GM23338 (cell line): ENCODE measurements around the gene FAM117A. TPM values are rescaled to one million over a fixed set of nuclear protein-coding genes. Genes with fewer than 3 reads are reported as not detected.

Source experiments
- ATAC-seq: fragments of 200-7000 bp; cut with Tn5 transposase; 3 replicates; pipeline ENCODE4 v1.9.1; 2020
- DNase-seq: peaks from one replicate; pipeline ENCODE4 v3.0.0-alpha.2; 2015; ENCODE audit warnings: low spot score
- H2AFZ ChIP-seq: fragments of 200-600 bp; sonication (generic); 2 replicates; pipeline ENCODE4 v1.8.0; 2016; ENCODE audit warnings: antibody characterized with exemption, mild to moderate bottlenecking, moderate library complexity
- H3F3A ChIP-seq: fragments of 200-600 bp; sonication (generic); replicated peaks from 2 replicates; pipeline ENCODE4 v1.8.0; 2017; ENCODE audit warnings: antibody characterized with exemption, mixed run types, low read depth
- H3K27ac ChIP-seq: fragments of 200-600 bp; sonication (generic); 2 replicates; pipeline ENCODE4 v1.6.1; 2016; ENCODE audit warnings: low read depth
- H3K27me3 ChIP-seq: fragments of 200-600 bp; sonication (generic); 2 replicates; pipeline ENCODE4 v1.8.0; 2016; ENCODE audit warnings: mild to moderate bottlenecking, mixed run types, moderate library complexity; ENCODE audit not compliant: insufficient read depth
- H3K36me3 ChIP-seq: fragments of 200-600 bp; sonication (generic); 2 replicates; pipeline ENCODE4 v1.8.0; 2016; ENCODE audit warnings: mild to moderate bottlenecking; ENCODE audit not compliant: insufficient read depth
- H3K4me1 ChIP-seq: fragments of 200-600 bp; sonication (generic); 2 replicates; pipeline ENCODE4 v1.8.0; 2016; ENCODE audit warnings: mild to moderate bottlenecking, moderate library complexity; ENCODE audit not compliant: insufficient read depth
- H3K4me2 ChIP-seq: fragments of 200-600 bp; sonication (generic); 2 replicates; pipeline ENCODE4 v1.7.1; 2017; ENCODE audit warnings: mixed run types
- H3K4me3 ChIP-seq: fragments of 200-600 bp; sonication (generic); 2 replicates; pipeline ENCODE4 v1.6.1; 2016; ENCODE audit warnings: mixed run types
- H3K79me2 ChIP-seq: fragments of 200-600 bp; sonication (generic); replicated peaks from 2 replicates; pipeline ENCODE4 v1.8.0; 2017; ENCODE audit warnings: mild to moderate bottlenecking; ENCODE audit not compliant: insufficient read depth
- H3K9me2 ChIP-seq: fragments of 200-600 bp; sonication (generic); 2 replicates; pipeline ENCODE4 v1.8.0; 2017; ENCODE audit not compliant: insufficient read depth
- H4K20me1 ChIP-seq: fragments of 200-600 bp; sonication (generic); replicated peaks from 2 replicates; pipeline ENCODE4 v1.8.0; 2017; ENCODE audit warnings: mild to moderate bottlenecking; ENCODE audit not compliant: insufficient read depth
- H3K27ac Mint-ChIP-seq: 2 replicates; pipeline ENCODE4 v1.8.0; 2020; ENCODE audit warnings: inconsistent platforms, mild to moderate bottlenecking, moderate library complexity, mixed read lengths
- H3K27me3 Mint-ChIP-seq: 3 replicates; pipeline ENCODE4 v1.8.0; 2022; ENCODE audit warnings: low read depth, mild to moderate bottlenecking, moderate library complexity, mixed read lengths, inconsistent platforms; ENCODE audit not compliant: insufficient read depth, poor library complexity
- H3K36me3 Mint-ChIP-seq: 3 replicates; pipeline ENCODE4 v1.8.0; 2021; ENCODE audit warnings: low read depth, mild to moderate bottlenecking, inconsistent platforms, moderate library complexity, mixed read lengths
- H3K4me1 Mint-ChIP-seq: 3 replicates; pipeline ENCODE4 v1.8.0; 2020; ENCODE audit warnings: mild to moderate bottlenecking, inconsistent platforms, mixed read lengths
- H3K4me3 Mint-ChIP-seq: 3 replicates; pipeline ENCODE4 v1.8.0; 2021; ENCODE audit warnings: moderate library complexity, mild to moderate bottlenecking, inconsistent platforms, mixed read lengths
- H3K9me3 Mint-ChIP-seq: 3 replicates; pipeline ENCODE4 v1.8.0; 2020; ENCODE audit warnings: moderate library complexity, mild to moderate bottlenecking, inconsistent platforms, mixed read lengths
- CREB1 ChIP-seq: fragments of 250-450 bp; sonication (Bioruptor Pico); IDR thresholded peaks from 2 replicates; pipeline ENCODE4 v1.5.0; 2020; ENCODE audit warnings: low read depth, mild to moderate bottlenecking, moderate library complexity
- EZH2 ChIP-seq: fragments of 200-600 bp; sonication (generic); IDR thresholded peaks from one replicate; pipeline ENCODE4 v1.8.0; 2017; ENCODE audit warnings: antibody characterized with exemption, mild to moderate bottlenecking, low read depth; ENCODE audit not compliant: unreplicated experiment
- EZH2phosphoT487 ChIP-seq: fragments of 200-600 bp; sonication (generic); IDR thresholded peaks from one replicate; pipeline ENCODE4 v1.8.1; 2018; ENCODE audit warnings: antibody characterized with exemption; ENCODE audit not compliant: unreplicated experiment
- JUNB ChIP-seq: IDR thresholded peaks from one replicate; pipeline ENCODE4 v1.6.1; 2016; ENCODE audit warnings: antibody characterized with exemption; ENCODE audit not compliant: unreplicated experiment
- NANOG ChIP-seq: IDR thresholded peaks from 2 replicates; pipeline ENCODE4 v1.6.1; 2016; ENCODE audit warnings: antibody characterized with exemption, borderline replicate concordance
- POLR2AphosphoS5 ChIP-seq: IDR thresholded peaks from 2 replicates; pipeline ENCODE4 v1.6.1; 2016; ENCODE audit warnings: antibody characterized with exemption, low read depth
- STAT1 ChIP-seq: IDR thresholded peaks from one replicate; pipeline ENCODE4 v1.6.1; 2016; ENCODE audit warnings: antibody characterized with exemption; ENCODE audit not compliant: unreplicated experiment
- ZNF114 ChIP-seq: fragments of 250-450 bp; sonication (Bioruptor Pico); IDR thresholded peaks from 2 replicates; pipeline ENCODE4 v1.5.0; 2020; ENCODE audit warnings: mild to moderate bottlenecking, moderate library complexity
- ZNF331 ChIP-seq: fragments of 250-450 bp; sonication (Bioruptor Pico); IDR thresholded peaks from 2 replicates; pipeline ENCODE4 v1.5.0; 2020; ENCODE audit warnings: low read depth, mild to moderate bottlenecking, moderate library complexity
- polyA plus RNA-seq: library from polyadenylated mRNA; unstranded; fragments of >200 nt; fragmentation: Nextera tagmentation; extraction: Ambion mirVana; gene quantifications from 2 replicates; pipeline ENCODE4 v1.2.1, GENCODE V29; 2016
- total RNA-seq: library from RNA; depleted of rRNA; stranded (reverse); fragments of >200 nt; shearing (Covaris generic); gene quantifications from 2 replicates; pipeline ENCODE4 v1.2.3, GENCODE V29; 2014
- TF ChIP-seq, protein P1 (sequence below): IDR thresholded peaks from one replicate; pipeline ENCODE4 v1.6.1; 2018; ENCODE audit warnings: antibody characterized with exemption; ENCODE audit not compliant: unreplicated experiment
- TF ChIP-seq, protein P2 (sequence below), 2 experiments: fragments of 200-600 bp in 1 of 2; sonication (generic) in 1 of 2; conservative IDR thresholded peaks; 2 replicates each; pipeline versions ENCODE4 v1.5.1 to v1.6.1; 2016 to 2017; ENCODE audit warnings: antibody characterized with exemption in 2 of 2, low read depth in 2 of 2, mild to moderate bottlenecking in 2 of 2, moderate library complexity in 1 of 2

Gene FAM117A
- total and polyA plus RNA-seq, 2 experiments from 2014 or later: 21.3 to 46.4 TPM

DNA sequence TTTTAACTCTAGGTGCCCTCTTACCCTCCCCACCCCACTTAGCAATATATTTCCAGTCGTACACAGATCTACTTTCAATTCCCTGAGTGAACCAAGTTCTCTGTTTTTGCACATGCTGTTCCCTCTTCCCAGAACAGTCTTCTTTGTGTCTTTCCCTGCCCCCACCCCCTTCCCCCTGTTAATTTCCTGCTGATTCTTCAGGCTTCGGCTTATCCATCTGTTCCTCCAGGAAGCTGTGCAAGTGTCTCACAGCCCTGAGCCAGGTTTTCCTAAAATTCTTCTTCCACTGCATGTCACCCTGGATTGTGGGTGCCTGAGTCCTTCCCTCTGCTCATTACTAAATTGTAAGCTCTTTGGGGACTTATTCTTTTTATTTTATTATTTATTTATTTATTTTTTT is 73.7 kb downstream of the FAM117A start:
- H3K9me3 Mint-ChIP-seq: no peaks in the 10 kb centered on the region
- no peaks in the 10 kb centered on the region for H3K79me2 ChIP-seq
- H3K4me3 Mint-ChIP-seq: no peak overlapping the region
- no peak overlapping the region for H3K4me2 ChIP-seq
- no peak overlapping the region for H3K4me3 ChIP-seq
- H3K27me3 ChIP-seq: no peaks in the 10 kb centered on the region
- no peaks in the 10 kb centered on the region for H3K36me3 Mint-ChIP-seq
- no peak for ATAC-seq
- H3K27ac ChIP-seq: no peak overlapping the region
- TF ChIP-seq JUNB: no peak
- no peak for TF ChIP-seq ZNF331
- no peak for TF ChIP-seq CREB1
- TF ChIP-seq STAT1: no peak
- peaks cover 6% of the 10 kb centered on the region for H3K4me1 ChIP-seq
- DNase-seq: no peak
- peaks cover 4% of the 10 kb centered on the region for H3K27me3 Mint-ChIP-seq
- no peaks in the 10 kb centered on the region for H4K20me1 ChIP-seq
- peaks cover 24% of the 10 kb centered on the region for H3K4me1 Mint-ChIP-seq
- H3F3A ChIP-seq: no peaks in the 10 kb centered on the region
- H3K36me3 ChIP-seq: no peaks in the 10 kb centered on the region
- H3K27ac Mint-ChIP-seq: no peak overlapping the region
- no peak overlapping the region for H2AFZ ChIP-seq
- H3K9me2 ChIP-seq: no peaks in the 10 kb centered on the region

DNA sequence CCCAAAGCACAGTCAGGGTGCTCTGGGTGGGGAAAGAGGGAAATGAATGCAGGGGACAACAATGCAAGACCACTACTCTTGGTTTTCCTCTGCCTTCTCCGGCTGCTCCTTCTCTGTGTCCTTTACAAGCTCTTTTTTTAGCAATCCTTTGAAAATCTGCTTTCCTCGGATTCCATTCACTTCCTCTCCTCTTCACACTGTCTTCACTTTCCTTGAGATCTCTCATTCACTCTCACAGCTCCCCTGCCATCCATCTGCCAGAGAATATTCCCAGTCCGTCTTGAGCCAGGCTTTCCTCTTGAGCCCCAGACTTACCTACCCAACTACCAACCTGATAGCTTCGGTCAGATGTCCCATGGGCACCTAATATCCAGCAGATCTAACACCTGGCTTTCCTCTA is 75.1 kb downstream of the FAM117A start:
- ATAC-seq (no peak), DNase-seq (no peak)
- no peaks in the 10 kb centered on the region for H3F3A ChIP-seq
- Mint-ChIP-seq H3K27ac (peak overlapping the region; percentile 53), H3K4me1 (peaks cover 20% of the 10 kb centered on the region), H3K9me3 (no peaks in the 10 kb centered on the region), H3K27me3 (peaks cover 3% of the 10 kb centered on the region), H3K4me3 (no peak overlapping the region), H3K36me3 (no peaks in the 10 kb centered on the region)
- no peak overlapping the region for H3K27ac ChIP-seq
- H3K79me2 ChIP-seq: no peaks in the 10 kb centered on the region
- H3K4me2 ChIP-seq: no peak overlapping the region
- peaks cover 6% of the 10 kb centered on the region for H3K4me1 ChIP-seq
- H3K4me3 ChIP-seq: no peak overlapping the region
- H2AFZ ChIP-seq: peak overlapping the region; percentile 84; the same call in 1 of the 2 replicates
- H3K36me3 ChIP-seq: no peaks in the 10 kb centered on the region
- TF ChIP-seq NANOG: no peak
- TF ChIP-seq, protein P1, sequence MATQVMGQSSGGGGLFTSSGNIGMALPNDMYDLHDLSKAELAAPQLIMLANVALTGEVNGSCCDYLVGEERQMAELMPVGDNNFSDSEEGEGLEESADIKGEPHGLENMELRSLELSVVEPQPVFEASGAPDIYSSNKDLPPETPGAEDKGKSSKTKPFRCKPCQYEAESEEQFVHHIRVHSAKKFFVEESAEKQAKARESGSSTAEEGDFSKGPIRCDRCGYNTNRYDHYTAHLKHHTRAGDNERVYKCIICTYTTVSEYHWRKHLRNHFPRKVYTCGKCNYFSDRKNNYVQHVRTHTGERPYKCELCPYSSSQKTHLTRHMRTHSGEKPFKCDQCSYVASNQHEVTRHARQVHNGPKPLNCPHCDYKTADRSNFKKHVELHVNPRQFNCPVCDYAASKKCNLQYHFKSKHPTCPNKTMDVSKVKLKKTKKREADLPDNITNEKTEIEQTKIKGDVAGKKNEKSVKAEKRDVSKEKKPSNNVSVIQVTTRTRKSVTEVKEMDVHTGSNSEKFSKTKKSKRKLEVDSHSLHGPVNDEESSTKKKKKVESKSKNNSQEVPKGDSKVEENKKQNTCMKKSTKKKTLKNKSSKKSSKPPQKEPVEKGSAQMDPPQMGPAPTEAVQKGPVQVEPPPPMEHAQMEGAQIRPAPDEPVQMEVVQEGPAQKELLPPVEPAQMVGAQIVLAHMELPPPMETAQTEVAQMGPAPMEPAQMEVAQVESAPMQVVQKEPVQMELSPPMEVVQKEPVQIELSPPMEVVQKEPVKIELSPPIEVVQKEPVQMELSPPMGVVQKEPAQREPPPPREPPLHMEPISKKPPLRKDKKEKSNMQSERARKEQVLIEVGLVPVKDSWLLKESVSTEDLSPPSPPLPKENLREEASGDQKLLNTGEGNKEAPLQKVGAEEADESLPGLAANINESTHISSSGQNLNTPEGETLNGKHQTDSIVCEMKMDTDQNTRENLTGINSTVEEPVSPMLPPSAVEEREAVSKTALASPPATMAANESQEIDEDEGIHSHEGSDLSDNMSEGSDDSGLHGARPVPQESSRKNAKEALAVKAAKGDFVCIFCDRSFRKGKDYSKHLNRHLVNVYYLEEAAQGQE: no peak
- no peak for TF ChIP-seq POLR2AphosphoS5
- TF ChIP-seq ZNF114 (CRISPR knock-in tag): no peak
- TF ChIP-seq EZH2phosphoT487: no peak
- no peak for TF ChIP-seq JUNB
- TF ChIP-seq STAT1: no peak
- no peak for TF ChIP-seq CREB1
- TF ChIP-seq EZH2: no peak
- TF ChIP-seq ZNF331: no peak
- TF ChIP-seq, protein P2, sequence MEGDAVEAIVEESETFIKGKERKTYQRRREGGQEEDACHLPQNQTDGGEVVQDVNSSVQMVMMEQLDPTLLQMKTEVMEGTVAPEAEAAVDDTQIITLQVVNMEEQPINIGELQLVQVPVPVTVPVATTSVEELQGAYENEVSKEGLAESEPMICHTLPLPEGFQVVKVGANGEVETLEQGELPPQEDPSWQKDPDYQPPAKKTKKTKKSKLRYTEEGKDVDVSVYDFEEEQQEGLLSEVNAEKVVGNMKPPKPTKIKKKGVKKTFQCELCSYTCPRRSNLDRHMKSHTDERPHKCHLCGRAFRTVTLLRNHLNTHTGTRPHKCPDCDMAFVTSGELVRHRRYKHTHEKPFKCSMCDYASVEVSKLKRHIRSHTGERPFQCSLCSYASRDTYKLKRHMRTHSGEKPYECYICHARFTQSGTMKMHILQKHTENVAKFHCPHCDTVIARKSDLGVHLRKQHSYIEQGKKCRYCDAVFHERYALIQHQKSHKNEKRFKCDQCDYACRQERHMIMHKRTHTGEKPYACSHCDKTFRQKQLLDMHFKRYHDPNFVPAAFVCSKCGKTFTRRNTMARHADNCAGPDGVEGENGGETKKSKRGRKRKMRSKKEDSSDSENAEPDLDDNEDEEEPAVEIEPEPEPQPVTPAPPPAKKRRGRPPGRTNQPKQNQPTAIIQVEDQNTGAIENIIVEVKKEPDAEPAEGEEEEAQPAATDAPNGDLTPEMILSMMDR (conservative IDR thresholded peaks at IDR 0.05; ENCODE audit: low read depth in 2 of 2): no peak
- H3K27me3 ChIP-seq: no peaks in the 10 kb centered on the region
- H4K20me1 ChIP-seq: no peaks in the 10 kb centered on the region
- H3K9me2 ChIP-seq: no peaks in the 10 kb centered on the region
